Endodermal cell (in vitro differentiated cells): ENCODE measurements around the gene SOX8. TPM values are rescaled to one million over a fixed set of nuclear protein-coding genes. Genes with fewer than 3 reads are reported as not detected.

ENCODE experiments used
- DNase-seq: peaks from one replicate; pipeline ENCODE4 v3.0.0-alpha.2; 2017
- H3K27ac ChIP-seq: 2 replicates; pipeline ENCODE4 v1.5.1; 2013; ENCODE audit warnings: mild to moderate bottlenecking, low read depth, low read length, moderate library complexity
- H3K27me3 ChIP-seq: 2 replicates; pipeline ENCODE4 v1.6.1; 2013; ENCODE audit warnings: mild to moderate bottlenecking, low read length, moderate library complexity; ENCODE audit not compliant: insufficient read depth, control insufficient read depth, poor library complexity, severe bottlenecking
- H3K36me3 ChIP-seq: 2 replicates; pipeline ENCODE4 v1.7.0; 2013; ENCODE audit warnings: mild to moderate bottlenecking, low read length, moderate library complexity; ENCODE audit not compliant: control insufficient read depth, insufficient read depth
- H3K4me1 ChIP-seq: one replicate; pipeline ENCODE4 v1.7.0; 2013; ENCODE audit warnings: low read length; ENCODE audit not compliant: control insufficient read depth, insufficient read depth
- H3K4me3 ChIP-seq: 2 replicates; pipeline ENCODE4 v1.5.1; 2013; ENCODE audit warnings: mild to moderate bottlenecking, low read length, moderate library complexity
- H3K9ac ChIP-seq: 2 replicates; pipeline ENCODE4 v1.6.1; 2013; ENCODE audit warnings: mild to moderate bottlenecking, low read length, moderate library complexity; ENCODE audit not compliant: poor library complexity, severe bottlenecking; ENCODE audit errors: extremely low read depth
- H3K9me3 ChIP-seq: 2 replicates; pipeline ENCODE4 v1.6.1; 2013; ENCODE audit warnings: mild to moderate bottlenecking, low read length, moderate library complexity; ENCODE audit not compliant: control insufficient read depth
- H3K27ac Mint-ChIP-seq: 2 replicates; pipeline ENCODE4 v1.8.0; 2020; ENCODE audit warnings: mixed read lengths
- H3K27me3 Mint-ChIP-seq: 2 replicates; pipeline ENCODE4 v1.8.0; 2021; ENCODE audit warnings: mild to moderate bottlenecking, mixed read lengths; ENCODE audit not compliant: insufficient read depth
- H3K36me3 Mint-ChIP-seq: 2 replicates; pipeline ENCODE4 v1.8.0; 2020; ENCODE audit warnings: low read depth, mixed read lengths
- H3K4me1 Mint-ChIP-seq: 2 replicates; pipeline ENCODE4 v1.8.0; 2020; ENCODE audit warnings: mixed read lengths
- H3K4me3 Mint-ChIP-seq: 2 replicates; pipeline ENCODE4 v1.8.0; 2020; ENCODE audit warnings: mild to moderate bottlenecking, moderate library complexity, mixed read lengths
- H3K9me3 Mint-ChIP-seq: 2 replicates; pipeline ENCODE4 v1.8.0; 2020; ENCODE audit warnings: mild to moderate bottlenecking, mixed read lengths
- WGBS, 2 experiments: methylation state at CpG; one replicate each; pipeline versions ENCODE4 v1.1.5 to v1.1.7; 2013; ENCODE audit warnings: missing lambda C conversion rate in 2 of 2, mixed read lengths in 1 of 2; ENCODE audit not compliant: insufficient coverage in 1 of 2, insufficient read length in 1 of 2; 5-methylcytosine and 5-hydroxymethylcytosine counted together
- total RNA-seq, 2 donors: library from RNA; stranded (reverse); fragmentation: NEBNext Ultra II Directional in 1 of 2; extraction: Animal tissue kit (Norgen Biotek cat#: 25700) in 1 of 2; gene quantifications; 2 replicates in 1 of 2; 3 replicates in 1 of 2; pipeline ENCODE4 v1.2.1, GENCODE V29; 2021
- TF ChIP-seq, protein P1 (sequence below): fragments of 200-600 bp; sonication (generic); conservative IDR thresholded peaks from 2 replicates; pipeline ENCODE4 v1.5.0; 2021; ENCODE audit warnings: antibody characterized with exemption, mild to moderate bottlenecking

Gene SOX8
- total RNA-seq, 2 donors from 2014 or later = 0.69 to 5.1 TPM

DNA sequence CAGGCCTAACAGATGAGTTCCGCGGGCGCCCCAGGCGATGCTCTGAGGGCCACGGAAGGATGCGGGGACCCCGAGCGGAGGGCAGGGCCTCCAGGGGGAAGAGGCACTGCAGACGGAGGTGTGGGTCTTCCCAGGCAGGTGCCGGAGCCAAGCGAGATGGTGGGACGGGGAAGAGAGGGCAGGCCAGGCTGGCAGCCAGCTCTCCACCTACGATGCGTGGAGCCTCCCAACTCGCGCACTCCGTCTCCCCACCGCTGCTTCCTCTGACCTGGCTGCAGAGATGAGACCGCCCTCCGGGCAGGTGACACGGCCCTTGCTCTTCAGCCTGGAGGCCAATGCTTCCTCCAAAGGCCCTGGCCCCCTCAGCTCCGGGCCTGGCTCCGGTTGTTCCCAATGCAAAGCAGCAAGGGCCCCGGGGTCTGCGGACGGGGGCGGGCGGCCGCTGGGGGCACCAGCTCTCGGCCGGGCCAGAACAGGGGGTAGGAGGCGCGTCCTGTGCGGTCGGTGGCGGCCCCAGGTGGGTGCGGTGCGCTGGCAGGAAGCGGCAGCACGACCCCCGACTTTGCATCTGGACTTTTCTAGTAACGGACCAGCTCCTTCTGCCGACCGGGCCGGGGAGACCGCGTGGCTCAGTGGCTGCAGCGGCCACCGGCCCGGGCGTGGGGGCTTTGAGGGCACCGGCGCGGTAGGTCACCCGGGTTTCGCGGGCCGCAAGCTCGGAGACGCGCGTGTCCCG, 1.5 kb upstream of the SOX8 start:
- TF ChIP-seq, protein P1, sequence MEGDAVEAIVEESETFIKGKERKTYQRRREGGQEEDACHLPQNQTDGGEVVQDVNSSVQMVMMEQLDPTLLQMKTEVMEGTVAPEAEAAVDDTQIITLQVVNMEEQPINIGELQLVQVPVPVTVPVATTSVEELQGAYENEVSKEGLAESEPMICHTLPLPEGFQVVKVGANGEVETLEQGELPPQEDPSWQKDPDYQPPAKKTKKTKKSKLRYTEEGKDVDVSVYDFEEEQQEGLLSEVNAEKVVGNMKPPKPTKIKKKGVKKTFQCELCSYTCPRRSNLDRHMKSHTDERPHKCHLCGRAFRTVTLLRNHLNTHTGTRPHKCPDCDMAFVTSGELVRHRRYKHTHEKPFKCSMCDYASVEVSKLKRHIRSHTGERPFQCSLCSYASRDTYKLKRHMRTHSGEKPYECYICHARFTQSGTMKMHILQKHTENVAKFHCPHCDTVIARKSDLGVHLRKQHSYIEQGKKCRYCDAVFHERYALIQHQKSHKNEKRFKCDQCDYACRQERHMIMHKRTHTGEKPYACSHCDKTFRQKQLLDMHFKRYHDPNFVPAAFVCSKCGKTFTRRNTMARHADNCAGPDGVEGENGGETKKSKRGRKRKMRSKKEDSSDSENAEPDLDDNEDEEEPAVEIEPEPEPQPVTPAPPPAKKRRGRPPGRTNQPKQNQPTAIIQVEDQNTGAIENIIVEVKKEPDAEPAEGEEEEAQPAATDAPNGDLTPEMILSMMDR = peak; percentile 39
- H3K9ac ChIP-seq = no peak overlapping the region
- H3K36me3 ChIP-seq = no peaks in the 10 kb centered on the region
- DNase-seq = peak; percentile 77
- Mint-ChIP-seq H3K9me3 (no peaks in the 10 kb centered on the region), H3K4me3 (peak overlapping the region; percentile 27), H3K36me3 (no peaks in the 10 kb centered on the region), H3K27ac (no peak overlapping the region), H3K27me3 (peaks cover 37% of the 10 kb centered on the region), H3K4me1 (no peaks in the 10 kb centered on the region)
- no peaks in the 10 kb centered on the region for H3K4me1 ChIP-seq
- H3K9me3 ChIP-seq = no peaks in the 10 kb centered on the region
- no peak overlapping the region for H3K27ac ChIP-seq
- 3 to 25% methylated on average over 30 to 63 of the region's 63 CpGs for WGBS, 2 experiments
- peak overlapping the region; percentile 35 for H3K4me3 ChIP-seq
- H3K27me3 ChIP-seq = peaks cover 59% of the 10 kb centered on the region

DNA sequence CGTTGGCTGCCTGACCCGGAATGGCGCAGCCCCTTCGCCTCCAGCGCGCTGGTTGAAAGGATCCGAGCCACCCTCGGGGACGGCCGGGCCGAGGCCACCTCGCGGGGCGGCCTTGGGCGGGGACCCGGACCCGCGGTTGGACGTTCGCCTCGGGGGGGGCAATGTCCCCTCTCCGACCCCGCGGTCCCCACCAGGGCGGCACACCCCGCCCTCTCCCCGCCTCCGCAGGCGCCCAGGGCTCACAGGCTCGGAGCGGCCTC, 1.0 kb upstream of the SOX8 start:
- H3K4me3 Mint-ChIP-seq = peak overlapping the region; percentile 27
- Histone ChIP-seq H3K4me3 (peak overlapping the region; percentile 35), H3K27me3 (peaks cover 59% of the 10 kb centered on the region), H3K36me3 (no peaks in the 10 kb centered on the region), H3K4me1 (no peaks in the 10 kb centered on the region), H3K9ac (no peak overlapping the region), H3K27ac (no peak overlapping the region), H3K9me3 (no peaks in the 10 kb centered on the region)
- no peak for DNase-seq
- no peaks in the 10 kb centered on the region for H3K4me1 Mint-ChIP-seq
- H3K9me3 Mint-ChIP-seq = no peaks in the 10 kb centered on the region
- peaks cover 37% of the 10 kb centered on the region for H3K27me3 Mint-ChIP-seq
- 2 to 7% methylated on average over 12 to 31 of the region's 31 CpGs for WGBS, 2 experiments
- TF ChIP-seq, protein P1 = no peak
- H3K27ac Mint-ChIP-seq = no peak overlapping the region
- H3K36me3 Mint-ChIP-seq = no peaks in the 10 kb centered on the region

DNA sequence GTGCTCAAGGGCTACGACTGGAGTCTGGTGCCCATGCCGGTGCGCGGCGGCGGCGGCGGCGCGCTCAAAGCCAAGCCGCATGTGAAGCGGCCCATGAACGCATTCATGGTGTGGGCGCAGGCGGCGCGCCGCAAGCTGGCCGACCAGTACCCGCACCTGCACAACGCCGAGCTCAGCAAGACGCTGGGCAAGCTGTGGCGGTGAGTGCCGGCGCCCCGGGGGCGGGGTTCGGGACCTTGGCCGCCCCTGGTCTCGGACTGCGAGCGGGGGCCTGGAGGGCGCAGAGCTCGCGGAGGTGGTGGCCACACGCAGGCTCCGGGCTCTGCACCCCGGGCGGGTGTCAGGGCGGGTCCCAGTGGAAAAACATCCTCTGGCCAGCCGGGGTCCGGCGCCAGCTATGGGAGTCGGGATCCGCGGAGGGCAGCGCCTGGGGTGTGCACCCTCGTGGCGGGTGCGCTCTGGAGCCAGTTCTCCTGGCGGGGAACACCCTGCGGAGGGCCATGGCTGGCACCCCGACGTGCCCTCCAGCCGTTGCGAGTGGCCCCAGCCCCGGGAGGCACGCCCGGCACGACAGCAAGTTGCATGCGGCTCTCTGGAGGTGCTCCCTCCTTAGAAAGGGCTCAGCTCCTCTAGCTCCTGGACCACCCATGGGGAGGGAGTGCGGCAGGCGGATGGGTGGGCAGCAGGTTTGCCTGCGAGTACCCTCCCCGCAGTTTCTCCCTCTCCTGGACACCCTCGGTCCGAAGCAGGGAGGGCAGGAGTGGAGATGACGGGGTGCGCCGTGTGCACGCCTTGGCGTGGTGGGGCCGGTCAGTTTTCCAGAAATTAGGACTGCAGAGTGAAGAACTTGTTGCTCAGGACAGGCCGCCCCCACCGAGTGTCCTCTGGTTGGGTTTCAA, 824 bp downstream of the SOX8 start:
- TF ChIP-seq, protein P1 = no peak
- H3K27ac ChIP-seq = no peak overlapping the region

More for the DNA sequence above, 824 bp downstream of the SOX8 start:
- no peaks in the 10 kb centered on the region for H3K36me3 Mint-ChIP-seq
- no peak overlapping the region for H3K4me3 ChIP-seq
- H3K9me3 ChIP-seq = no peaks in the 10 kb centered on the region
- peak overlapping the region; percentile 45 for H3K4me3 Mint-ChIP-seq
- H3K27me3 Mint-ChIP-seq = peaks cover 37% of the 10 kb centered on the region
- 14 to 18% methylated on average over 33 to 76 of the region's 76 CpGs for WGBS, 2 experiments
- no peak overlapping the region for H3K9ac ChIP-seq
- no peaks in the 10 kb centered on the region for H3K4me1 Mint-ChIP-seq
- H3K27me3 ChIP-seq = peaks cover 59% of the 10 kb centered on the region
- no peak overlapping the region for H3K27ac Mint-ChIP-seq
- no peaks in the 10 kb centered on the region for H3K9me3 Mint-ChIP-seq
- DNase-seq = peak; percentile 75
- no peaks in the 10 kb centered on the region for H3K36me3 ChIP-seq
- H3K4me1 ChIP-seq = no peaks in the 10 kb centered on the region
